Measurements from ENCODE around the gene VAC14.

DNA sequence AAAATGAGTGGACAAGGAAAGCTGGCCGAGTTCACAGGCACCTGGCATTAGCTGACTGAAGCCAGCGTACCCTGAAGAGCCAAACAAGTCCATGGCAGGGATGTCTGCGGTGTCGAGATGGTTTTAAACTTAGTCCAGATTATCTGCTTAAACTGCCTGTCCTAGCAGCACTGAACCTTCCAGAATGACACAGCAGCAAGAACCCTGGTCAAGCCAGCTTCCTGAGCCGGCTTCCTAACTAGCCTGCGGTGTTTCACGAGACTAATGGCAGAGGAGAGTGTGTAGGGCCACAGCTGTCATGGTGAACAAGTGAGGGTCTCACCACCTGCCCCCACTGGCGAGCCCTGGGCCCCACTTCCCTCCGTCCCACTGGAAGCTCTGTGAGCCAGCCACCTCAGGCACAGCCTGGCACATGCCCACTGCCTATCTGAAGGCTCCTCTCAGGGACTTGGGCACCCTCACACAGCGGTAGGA, 86.3 kb downstream of the VAC14 start:
- TF ChIP-seq, protein P1, sequence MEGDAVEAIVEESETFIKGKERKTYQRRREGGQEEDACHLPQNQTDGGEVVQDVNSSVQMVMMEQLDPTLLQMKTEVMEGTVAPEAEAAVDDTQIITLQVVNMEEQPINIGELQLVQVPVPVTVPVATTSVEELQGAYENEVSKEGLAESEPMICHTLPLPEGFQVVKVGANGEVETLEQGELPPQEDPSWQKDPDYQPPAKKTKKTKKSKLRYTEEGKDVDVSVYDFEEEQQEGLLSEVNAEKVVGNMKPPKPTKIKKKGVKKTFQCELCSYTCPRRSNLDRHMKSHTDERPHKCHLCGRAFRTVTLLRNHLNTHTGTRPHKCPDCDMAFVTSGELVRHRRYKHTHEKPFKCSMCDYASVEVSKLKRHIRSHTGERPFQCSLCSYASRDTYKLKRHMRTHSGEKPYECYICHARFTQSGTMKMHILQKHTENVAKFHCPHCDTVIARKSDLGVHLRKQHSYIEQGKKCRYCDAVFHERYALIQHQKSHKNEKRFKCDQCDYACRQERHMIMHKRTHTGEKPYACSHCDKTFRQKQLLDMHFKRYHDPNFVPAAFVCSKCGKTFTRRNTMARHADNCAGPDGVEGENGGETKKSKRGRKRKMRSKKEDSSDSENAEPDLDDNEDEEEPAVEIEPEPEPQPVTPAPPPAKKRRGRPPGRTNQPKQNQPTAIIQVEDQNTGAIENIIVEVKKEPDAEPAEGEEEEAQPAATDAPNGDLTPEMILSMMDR (IDR thresholded peaks at IDR 0.05) = no peak
- no peak for TF ChIP-seq ZFX (IDR thresholded peaks at IDR 0.05; ENCODE audit: borderline replicate concordance)
